Placental epithelial cell (primary cell): ENCODE measurements around the gene NEK3. TPM values are rescaled to one million over a fixed set of nuclear protein-coding genes. Genes with fewer than 3 reads are reported as not detected.

Experiments
- total RNA-seq: library from RNA; depleted of rRNA; stranded (reverse); fragments of >200 nt; gene quantifications from 2 replicates; pipeline ENCODE4 v1.2.3, GENCODE V29; 2012

Gene NEK3, protein sequence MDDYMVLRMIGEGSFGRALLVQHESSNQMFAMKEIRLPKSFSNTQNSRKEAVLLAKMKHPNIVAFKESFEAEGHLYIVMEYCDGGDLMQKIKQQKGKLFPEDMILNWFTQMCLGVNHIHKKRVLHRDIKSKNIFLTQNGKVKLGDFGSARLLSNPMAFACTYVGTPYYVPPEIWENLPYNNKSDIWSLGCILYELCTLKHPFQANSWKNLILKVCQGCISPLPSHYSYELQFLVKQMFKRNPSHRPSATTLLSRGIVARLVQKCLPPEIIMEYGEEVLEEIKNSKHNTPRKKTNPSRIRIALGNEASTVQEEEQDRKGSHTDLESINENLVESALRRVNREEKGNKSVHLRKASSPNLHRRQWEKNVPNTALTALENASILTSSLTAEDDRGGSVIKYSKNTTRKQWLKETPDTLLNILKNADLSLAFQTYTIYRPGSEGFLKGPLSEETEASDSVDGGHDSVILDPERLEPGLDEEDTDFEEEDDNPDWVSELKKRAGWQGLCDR
- 8.9 and 13.0 TPM in 2 replicates for total RNA-seq

DNA sequence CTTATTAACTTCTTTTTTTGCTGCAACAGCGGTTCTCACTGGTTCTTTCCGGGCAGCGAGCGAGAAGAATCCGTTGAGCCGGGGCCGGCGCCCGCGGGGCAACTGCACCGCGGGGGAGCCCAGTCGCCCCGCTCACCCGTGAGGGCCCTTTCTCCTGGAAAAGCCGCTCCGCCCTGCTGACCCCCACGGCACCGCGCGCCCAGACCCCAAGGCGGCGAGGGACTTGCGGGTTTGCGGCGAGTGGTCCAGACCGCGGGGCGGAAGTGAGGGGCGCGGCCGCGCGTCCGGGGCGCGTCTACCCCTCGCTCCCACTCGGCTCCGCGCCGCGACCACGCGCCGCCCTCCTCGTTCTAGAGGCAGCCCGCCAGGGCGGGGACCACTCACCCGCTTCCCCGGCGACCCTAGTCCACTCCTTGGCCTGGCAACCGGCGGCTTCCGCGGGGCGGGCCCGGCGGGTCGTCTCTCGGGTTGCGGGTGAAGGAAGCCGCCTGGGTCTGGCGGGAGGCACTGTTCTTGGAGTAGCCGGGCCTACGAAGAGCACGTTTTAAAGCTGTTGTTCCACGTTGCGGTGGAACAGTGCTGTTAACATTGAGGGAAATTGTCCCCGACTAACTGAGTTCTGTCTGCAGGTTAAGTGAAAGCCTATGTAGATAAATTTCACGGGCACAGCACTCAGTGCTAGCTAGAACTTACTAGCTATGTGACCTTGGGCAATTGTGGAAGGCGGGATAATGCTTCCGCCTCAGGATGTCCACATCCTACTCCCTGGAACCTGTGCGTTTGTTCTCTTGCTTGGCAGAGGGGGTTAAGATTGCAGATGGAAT is at the start of gene NEK3:
Gene NEK3 (minus strand): TSS at position 439 of the 824 bp plus-strand sequence. CDS start 3,406 bp downstream, outside the sequence.

DNA sequence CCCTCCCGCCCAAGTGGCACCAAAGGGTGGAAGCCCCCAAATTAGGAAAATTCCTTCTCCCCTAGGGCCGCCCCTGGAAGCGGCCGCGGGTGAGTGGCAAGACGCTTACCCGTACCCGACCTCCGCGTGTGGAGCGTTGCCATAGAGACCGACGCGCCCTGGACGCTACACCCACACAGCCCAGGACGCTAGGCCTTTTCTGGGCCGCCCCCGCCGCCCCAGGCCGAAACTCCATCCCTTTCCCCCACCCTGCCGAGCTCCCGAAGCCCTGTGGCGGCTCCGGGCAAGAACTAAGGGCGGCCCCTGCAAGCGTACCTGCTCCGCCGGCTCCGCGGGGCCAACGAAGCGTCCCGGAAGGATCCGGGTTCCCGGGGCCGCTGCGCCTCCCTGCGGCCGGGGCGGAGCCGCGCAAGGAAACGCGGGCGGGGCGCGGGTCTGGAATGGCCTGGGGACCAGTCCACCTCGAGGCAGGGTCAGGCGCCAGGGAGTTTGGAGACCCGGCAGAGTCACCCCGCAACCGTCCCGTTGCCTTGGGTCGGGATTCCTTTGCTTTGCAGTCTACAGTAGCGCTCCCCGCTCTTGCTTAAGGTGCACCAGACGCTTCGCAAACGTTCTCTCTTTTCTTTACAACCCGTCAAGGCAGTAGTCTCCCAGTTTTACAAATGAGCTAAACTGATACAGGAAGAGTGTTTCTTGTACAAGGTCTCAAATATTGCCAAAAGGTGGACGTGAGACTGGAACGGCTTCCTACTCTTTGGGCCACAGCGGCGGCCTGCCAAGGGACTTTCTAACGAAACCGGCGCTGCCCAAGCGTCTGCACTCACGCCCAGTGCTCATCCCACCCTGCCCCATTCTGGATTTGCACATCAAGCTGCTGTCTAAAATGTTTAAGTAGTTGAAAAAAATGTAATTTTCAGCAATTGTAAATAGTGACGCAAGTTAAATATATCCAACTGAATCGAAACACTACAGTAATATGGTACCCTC is 30.4 kb downstream of the NEK3 start, which contains the start of gene NEK5:
Gene NEK5 (minus strand): TSS at position 360 of the 987 bp plus-strand sequence. CDS start 1,591 bp downstream, outside the sequence.

Other genes with a start within 250 kb of the NEK3 start
- 18.2 and 26.3 TPM in 2 replicates for gene ATP7B, start 148.1 kb downstream of the NEK3 start, total RNA-seq
- 20.4 and 27.4 TPM in 2 replicates for gene ALG11, start 147.2 kb downstream of the NEK3 start, total RNA-seq
- 11.0 and 11.3 TPM in 2 replicates for gene UTP14C, start 134.9 kb downstream of the NEK3 start, total RNA-seq
- gene NEK5, start 30.5 kb downstream of the NEK3 start, total RNA-seq: 0.39 TPM in 1 of 2 replicates, not detected in the other
- 0.87 and 1.2 TPM in 2 replicates for gene THSD1, start 246.6 kb upstream of the NEK3 start, total RNA-seq